Bladder microvascular endothelial cell (primary cell): ENCODE results near the gene FIGNL1. TPM values are rescaled to one million over a fixed set of nuclear protein-coding genes. Genes with fewer than 3 reads are reported as not detected.

Experiments used
- total RNA-seq: library from RNA; depleted of rRNA; stranded (reverse); fragments of >200 nt; gene quantifications from 2 replicates; pipeline ENCODE4 v1.2.3, GENCODE V29; 2014

Gene FIGNL1, protein sequence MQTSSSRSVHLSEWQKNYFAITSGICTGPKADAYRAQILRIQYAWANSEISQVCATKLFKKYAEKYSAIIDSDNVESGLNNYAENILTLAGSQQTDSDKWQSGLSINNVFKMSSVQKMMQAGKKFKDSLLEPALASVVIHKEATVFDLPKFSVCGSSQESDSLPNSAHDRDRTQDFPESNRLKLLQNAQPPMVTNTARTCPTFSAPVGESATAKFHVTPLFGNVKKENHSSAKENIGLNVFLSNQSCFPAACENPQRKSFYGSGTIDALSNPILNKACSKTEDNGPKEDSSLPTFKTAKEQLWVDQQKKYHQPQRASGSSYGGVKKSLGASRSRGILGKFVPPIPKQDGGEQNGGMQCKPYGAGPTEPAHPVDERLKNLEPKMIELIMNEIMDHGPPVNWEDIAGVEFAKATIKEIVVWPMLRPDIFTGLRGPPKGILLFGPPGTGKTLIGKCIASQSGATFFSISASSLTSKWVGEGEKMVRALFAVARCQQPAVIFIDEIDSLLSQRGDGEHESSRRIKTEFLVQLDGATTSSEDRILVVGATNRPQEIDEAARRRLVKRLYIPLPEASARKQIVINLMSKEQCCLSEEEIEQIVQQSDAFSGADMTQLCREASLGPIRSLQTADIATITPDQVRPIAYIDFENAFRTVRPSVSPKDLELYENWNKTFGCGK
- total RNA-seq = 21.6 and 33.4 TPM in 2 replicates

GRCh38 chr7:50449881-50450589 lies at the start of gene FIGNL1:
Gene FIGNL1 (minus strand): TSS chr7:50450350. CDS start chr7:50447287, 3,063 bp downstream.

Other genes with a start within 250 kb of the FIGNL1 start
- gene IKZF1, start 145.6 kb downstream of the FIGNL1 start, total RNA-seq = not detected in 2 replicates
- gene DDC, start 115.1 kb upstream of the FIGNL1 start, total RNA-seq = not detected in 2 replicates